Hematopoietic multipotent progenitor cell treated with erythropoietin and hydrocortisone succinate and interleukin-3 and kit ligand, for 8 days (in vitro differentiated cells): ENCODE data around the gene ATRNL1.

Experiments used
- DNase-seq: peaks from one replicate; pipeline ENCODE4 v3.0.0-alpha.2; 2015

The ATRNL1 gene

GRCh38 chr10:115854740-115855435, 761.7 kb downstream of the ATRNL1 start:
- DNase-seq, result no peak

GRCh38 chr10:115856580-115856979, 763.4 kb downstream of the ATRNL1 start:
- no peak for DNase-seq

GRCh38 chr10:115857856-115858255, 764.7 kb downstream of the ATRNL1 start:
- DNase-seq, result no peak

GRCh38 chr10:115860182-115861107, 767.3 kb downstream of the ATRNL1 start:
- DNase-seq, result no peak

GRCh38 chr10:115861455-115861854, 768.3 kb downstream of the ATRNL1 start:
- no peak for DNase-seq

- DNase-seq, result no peak
These were observed 768.7 kb downstream of the ATRNL1 start for GRCh38 chr10:115861864-115862263.

- DNase-seq, result no peak
These were observed 773.0 kb downstream of the ATRNL1 start for GRCh38 chr10:115866174-115866573.

GRCh38 chr10:115866691-115867090, 773.5 kb downstream of the ATRNL1 start:
- no peak for DNase-seq

- DNase-seq, result no peak
These were observed 774.1 kb downstream of the ATRNL1 start for GRCh38 chr10:115867305-115867704.

GRCh38 chr10:115871855-115872254, 778.7 kb downstream of the ATRNL1 start:
- no peak for DNase-seq

- no peak for DNase-seq
These were observed 782.0 kb downstream of the ATRNL1 start for GRCh38 chr10:115875172-115875571.

GRCh38 chr10:115879372-115880089, 786.4 kb downstream of the ATRNL1 start:
- no peak for DNase-seq

- no peak for DNase-seq
These were observed 788.9 kb downstream of the ATRNL1 start for GRCh38 chr10:115882021-115882420.

- DNase-seq, result no peak
These were observed 790.2 kb downstream of the ATRNL1 start for GRCh38 chr10:115883372-115883771.

GRCh38 chr10:115884331-115884730, 791.2 kb downstream of the ATRNL1 start:
- DNase-seq, result no peak

- no peak for DNase-seq
These were observed 802.0 kb downstream of the ATRNL1 start for GRCh38 chr10:115895166-115895565.

GRCh38 chr10:115898242-115898641, 805.1 kb downstream of the ATRNL1 start:
- no peak for DNase-seq

GRCh38 chr10:115902596-115902995, 809.4 kb downstream of the ATRNL1 start:
- no peak for DNase-seq

- no peak for DNase-seq
These were observed 810.0 kb downstream of the ATRNL1 start for GRCh38 chr10:115903207-115903606.

GRCh38 chr10:115903845-115904244, 810.7 kb downstream of the ATRNL1 start:
- DNase-seq, result no peak

GRCh38 chr10:115909037-115909436, 815.9 kb downstream of the ATRNL1 start:
- DNase-seq, result no peak

- DNase-seq, result no peak
These were observed 817.0 kb downstream of the ATRNL1 start for GRCh38 chr10:115909962-115910731.

GRCh38 chr10:115914475-115914874, 821.3 kb downstream of the ATRNL1 start:
- no peak for DNase-seq
